GM10248 (cell line): ENCODE results near the gene IZUMO1R.
A peak's percentile ranks its signal among the peaks of the same experiment; 100 is the strongest.

Experiments used
- CTCF ChIA-PET: fragments of 300-600 bp; sonication (Branson Sonifier 250); formaldehyde crosslinking; extraction: SDS; loops from one replicate; lab custom pipeline; 2021; ENCODE audit warnings: antibody characterized with exemption; lab: Yijun Ruan, JAX
- POLR2A ChIA-PET: fragments of 350-650 bp; sonication (Branson Sonifier 250); formaldehyde crosslinking; extraction: SDS; loops from one replicate; lab custom pipeline; 2020; ENCODE audit warnings: antibody characterized with exemption; lab: Yijun Ruan, JAX
- DNase-seq: peaks from one replicate; pipeline ENCODE4 v3.0.0; 2012; ENCODE audit errors: extremely low spot score
- TF ChIP-seq, protein P1 (sequence below): IDR thresholded peaks from 2 replicates; pipeline ENCODE4 v1.5.1; 2012; ENCODE audit warnings: mild to moderate bottlenecking, low read depth; ENCODE audit errors: extremely low read depth, missing control alignments, control extremely low read depth

The IZUMO1R gene

DNA sequence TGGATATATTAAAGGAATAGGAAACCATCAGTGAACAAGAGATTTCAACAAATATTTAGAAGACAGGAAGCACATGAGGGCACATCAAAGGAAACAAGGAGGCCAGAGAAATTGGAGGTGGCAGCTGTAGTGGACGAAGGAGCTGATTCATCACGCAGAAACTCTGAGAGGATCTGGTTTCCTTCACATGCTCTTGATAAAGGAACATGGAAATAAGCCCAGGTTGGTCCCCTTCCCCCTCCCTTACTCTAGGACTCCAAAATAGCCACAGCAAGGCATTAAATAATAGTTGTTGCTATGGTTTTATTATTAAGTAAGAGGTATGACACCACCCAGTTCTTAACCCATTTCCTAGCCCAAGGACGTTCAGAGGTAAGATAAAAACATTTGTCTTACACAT is 11.3 kb downstream of the IZUMO1R start:
- POLR2A ChIA-PET, result no interaction called here
- CTCF ChIA-PET, result interaction anchor here (1.2 to 2.1 kb wide), 3 partner anchors 11 to 133 kb away, joined by 3 to 8 read pairs (median 3); partner anchors contain the start of gene IZUMO1R
- TF ChIP-seq, protein P1, sequence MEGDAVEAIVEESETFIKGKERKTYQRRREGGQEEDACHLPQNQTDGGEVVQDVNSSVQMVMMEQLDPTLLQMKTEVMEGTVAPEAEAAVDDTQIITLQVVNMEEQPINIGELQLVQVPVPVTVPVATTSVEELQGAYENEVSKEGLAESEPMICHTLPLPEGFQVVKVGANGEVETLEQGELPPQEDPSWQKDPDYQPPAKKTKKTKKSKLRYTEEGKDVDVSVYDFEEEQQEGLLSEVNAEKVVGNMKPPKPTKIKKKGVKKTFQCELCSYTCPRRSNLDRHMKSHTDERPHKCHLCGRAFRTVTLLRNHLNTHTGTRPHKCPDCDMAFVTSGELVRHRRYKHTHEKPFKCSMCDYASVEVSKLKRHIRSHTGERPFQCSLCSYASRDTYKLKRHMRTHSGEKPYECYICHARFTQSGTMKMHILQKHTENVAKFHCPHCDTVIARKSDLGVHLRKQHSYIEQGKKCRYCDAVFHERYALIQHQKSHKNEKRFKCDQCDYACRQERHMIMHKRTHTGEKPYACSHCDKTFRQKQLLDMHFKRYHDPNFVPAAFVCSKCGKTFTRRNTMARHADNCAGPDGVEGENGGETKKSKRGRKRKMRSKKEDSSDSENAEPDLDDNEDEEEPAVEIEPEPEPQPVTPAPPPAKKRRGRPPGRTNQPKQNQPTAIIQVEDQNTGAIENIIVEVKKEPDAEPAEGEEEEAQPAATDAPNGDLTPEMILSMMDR, result no peak
- no peak for DNase-seq

- POLR2A ChIA-PET, result no interaction called here
Measured at GRCh38 chr11:94322501-94322900, 18.1 kb downstream of the IZUMO1R start.

GRCh38 chr11:94325681-94326080 is 21.3 kb downstream of the IZUMO1R start:
- peak; percentile 71 for DNase-seq
- TF ChIP-seq, protein P1, result peak; percentile 89
- CTCF ChIA-PET, result interaction anchor here (0.6 to 3.4 kb wide), 20 partner anchors 11 to 578 kb away, joined by 3 to 31 read pairs (median 4); partner anchors contain the start of gene C11orf97
- POLR2A ChIA-PET, result no interaction called here

More at GRCh38 chr11:94322501-94322900, 18.1 kb downstream of the IZUMO1R start:
- DNase-seq, result no peak
- CTCF ChIA-PET, result no interaction called here
- TF ChIP-seq, protein P1, result no peak

- TF ChIP-seq, protein P1, result no peak
- DNase-seq, result no peak
- CTCF ChIA-PET, result interaction anchor here (0.7 to 3.4 kb wide), 18 partner anchors 9 to 186 kb away, joined by 3 to 31 read pairs (median 4); partner anchors contain the start of gene C11orf97
- POLR2A ChIA-PET, result no interaction called here
Measured at GRCh38 chr11:94326947-94327346, 22.6 kb downstream of the IZUMO1R start.

DNA sequence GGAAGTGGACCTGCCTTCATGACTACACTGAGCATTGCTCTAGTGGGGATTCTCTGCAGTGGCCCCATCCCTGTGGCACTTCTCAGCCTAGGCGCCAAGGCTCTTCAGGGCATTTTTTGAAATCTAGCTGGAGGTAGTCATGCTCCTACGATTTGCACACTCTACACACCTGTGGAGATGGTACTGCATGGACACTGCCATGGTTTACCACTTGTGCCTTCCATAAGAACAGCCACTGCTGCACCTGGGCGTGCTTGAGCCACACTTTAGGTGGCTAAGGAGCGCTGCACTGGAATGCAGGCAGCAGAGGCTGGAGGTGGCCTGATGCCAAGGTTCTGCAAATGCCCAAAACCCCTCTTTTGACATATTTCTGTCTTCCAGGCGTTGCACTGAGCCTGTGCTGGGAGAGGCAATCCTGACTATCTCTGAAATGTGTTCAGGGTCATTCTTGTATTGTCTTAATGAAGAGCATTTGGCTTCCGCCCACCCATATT is 24.3 kb downstream of the IZUMO1R start:
- ChIA-PET POLR2A (no interaction called here), CTCF (interaction anchor here (1.1 kb wide), 1 partner anchor 174 kb away, joined by 3 read pairs; no protein-coding TSS in a partner anchor)
- no peak for DNase-seq
- TF ChIP-seq, protein P1, result no peak

- CTCF ChIA-PET, result no interaction called here
- TF ChIP-seq, protein P1, result no peak
- no peak for DNase-seq
- POLR2A ChIA-PET, result no interaction called here
Measured at GRCh38 chr11:94329501-94329900, 25.1 kb downstream of the IZUMO1R start.
